ENCODE results near the gene SLC22A31.
"Not testable (repeated sequence)": the region's sequence is repeated elsewhere in the genome, so short reads cannot be mapped to it uniquely, and the experiment has no call there.

Gene SLC22A31

DNA sequence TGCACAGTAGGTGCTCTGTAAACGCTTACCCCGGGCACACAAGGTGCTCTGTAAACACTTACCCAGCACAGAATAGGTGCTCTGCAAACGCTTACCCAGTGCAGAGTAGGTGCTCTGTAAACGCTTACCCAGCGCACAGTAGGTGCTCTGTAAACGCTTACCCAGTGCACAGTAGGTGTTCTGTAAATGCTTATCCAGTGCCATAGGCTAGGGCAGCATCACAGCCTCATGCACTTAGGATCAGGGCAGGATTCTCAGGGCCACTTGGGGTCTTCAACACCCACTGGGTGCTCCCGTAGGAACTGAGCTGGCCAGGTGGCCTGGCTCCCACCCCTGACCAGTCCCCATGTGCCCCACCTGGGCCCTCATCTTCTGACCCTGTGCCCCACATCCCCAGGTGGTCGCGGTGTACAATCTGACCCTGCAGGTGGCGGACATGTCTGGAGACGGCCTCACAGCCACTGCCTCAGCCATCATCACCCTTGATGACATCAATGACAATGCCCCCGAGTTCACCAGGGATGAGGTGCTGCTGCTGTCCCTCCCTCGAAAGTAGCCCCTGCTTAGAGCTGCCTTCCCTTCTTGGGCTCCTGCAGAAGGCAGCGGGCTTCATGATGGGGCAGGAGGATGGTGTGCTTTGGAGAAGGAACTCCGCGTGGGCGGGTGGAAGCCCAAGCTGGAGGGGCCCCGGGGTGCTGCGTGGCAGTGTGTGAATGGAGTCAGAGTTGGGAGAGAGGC is 13.1 kb downstream of the SLC22A31 start:
- peak; percentile 38 for DNase-seq
- no peak overlapping the region for H3K4me3 ChIP-seq (ENCODE audit: low read depth, low read length)
- TF ChIP-seq, protein P1, sequence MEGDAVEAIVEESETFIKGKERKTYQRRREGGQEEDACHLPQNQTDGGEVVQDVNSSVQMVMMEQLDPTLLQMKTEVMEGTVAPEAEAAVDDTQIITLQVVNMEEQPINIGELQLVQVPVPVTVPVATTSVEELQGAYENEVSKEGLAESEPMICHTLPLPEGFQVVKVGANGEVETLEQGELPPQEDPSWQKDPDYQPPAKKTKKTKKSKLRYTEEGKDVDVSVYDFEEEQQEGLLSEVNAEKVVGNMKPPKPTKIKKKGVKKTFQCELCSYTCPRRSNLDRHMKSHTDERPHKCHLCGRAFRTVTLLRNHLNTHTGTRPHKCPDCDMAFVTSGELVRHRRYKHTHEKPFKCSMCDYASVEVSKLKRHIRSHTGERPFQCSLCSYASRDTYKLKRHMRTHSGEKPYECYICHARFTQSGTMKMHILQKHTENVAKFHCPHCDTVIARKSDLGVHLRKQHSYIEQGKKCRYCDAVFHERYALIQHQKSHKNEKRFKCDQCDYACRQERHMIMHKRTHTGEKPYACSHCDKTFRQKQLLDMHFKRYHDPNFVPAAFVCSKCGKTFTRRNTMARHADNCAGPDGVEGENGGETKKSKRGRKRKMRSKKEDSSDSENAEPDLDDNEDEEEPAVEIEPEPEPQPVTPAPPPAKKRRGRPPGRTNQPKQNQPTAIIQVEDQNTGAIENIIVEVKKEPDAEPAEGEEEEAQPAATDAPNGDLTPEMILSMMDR (IDR thresholded peaks at IDR 0.05; ENCODE audit: low read depth, low read length): no peak
- no peaks in the 10 kb centered on the region for H3K9me3 ChIP-seq
- H3K36me3 ChIP-seq: no peaks in the 10 kb centered on the region
- peaks cover 42% of the 10 kb centered on the region for H3K27me3 ChIP-seq
- no peaks in the 10 kb centered on the region for H3K4me1 ChIP-seq

DNA sequence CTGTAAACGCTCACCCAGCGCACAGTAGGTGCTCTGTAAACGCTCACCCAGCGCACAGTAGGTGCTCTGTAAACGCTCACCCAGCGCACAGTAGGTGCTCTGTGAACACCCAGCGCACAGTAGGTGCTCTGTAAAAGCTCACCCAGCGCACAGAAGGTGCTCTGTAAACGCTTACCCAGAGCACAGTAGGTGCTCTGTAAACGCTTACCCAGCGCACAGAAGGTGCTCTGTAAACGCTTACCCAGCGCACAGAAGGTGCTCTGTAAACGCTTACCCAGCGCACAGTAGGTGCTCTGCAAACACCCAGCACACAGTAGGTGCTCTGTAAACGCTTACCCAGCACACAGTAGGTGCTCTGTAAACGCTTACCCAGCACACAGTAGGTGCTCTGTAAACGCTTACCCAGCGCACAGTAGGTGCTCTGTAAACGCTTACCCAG is 13.7 kb downstream of the SLC22A31 start:
- H3K27me3 ChIP-seq: peaks cover 38% of the 10 kb centered on the region
- not testable (repeated sequence) for H3K36me3 ChIP-seq; H3K9me3 ChIP-seq; H3K4me1 ChIP-seq; H3K4me3 ChIP-seq (ENCODE audit: low read depth, low read length); DNase-seq

- DNase-seq; H3K9me3 ChIP-seq; H3K4me1 ChIP-seq; H3K36me3 ChIP-seq; H3K4me3 ChIP-seq (ENCODE audit: low read depth, low read length): not testable (repeated sequence)
- H3K27me3 ChIP-seq: peaks cover 32% of the 10 kb centered on the region
These were observed 14.3 kb downstream of the SLC22A31 start for GRCh38 chr16:89185887-89186592.

DNA sequence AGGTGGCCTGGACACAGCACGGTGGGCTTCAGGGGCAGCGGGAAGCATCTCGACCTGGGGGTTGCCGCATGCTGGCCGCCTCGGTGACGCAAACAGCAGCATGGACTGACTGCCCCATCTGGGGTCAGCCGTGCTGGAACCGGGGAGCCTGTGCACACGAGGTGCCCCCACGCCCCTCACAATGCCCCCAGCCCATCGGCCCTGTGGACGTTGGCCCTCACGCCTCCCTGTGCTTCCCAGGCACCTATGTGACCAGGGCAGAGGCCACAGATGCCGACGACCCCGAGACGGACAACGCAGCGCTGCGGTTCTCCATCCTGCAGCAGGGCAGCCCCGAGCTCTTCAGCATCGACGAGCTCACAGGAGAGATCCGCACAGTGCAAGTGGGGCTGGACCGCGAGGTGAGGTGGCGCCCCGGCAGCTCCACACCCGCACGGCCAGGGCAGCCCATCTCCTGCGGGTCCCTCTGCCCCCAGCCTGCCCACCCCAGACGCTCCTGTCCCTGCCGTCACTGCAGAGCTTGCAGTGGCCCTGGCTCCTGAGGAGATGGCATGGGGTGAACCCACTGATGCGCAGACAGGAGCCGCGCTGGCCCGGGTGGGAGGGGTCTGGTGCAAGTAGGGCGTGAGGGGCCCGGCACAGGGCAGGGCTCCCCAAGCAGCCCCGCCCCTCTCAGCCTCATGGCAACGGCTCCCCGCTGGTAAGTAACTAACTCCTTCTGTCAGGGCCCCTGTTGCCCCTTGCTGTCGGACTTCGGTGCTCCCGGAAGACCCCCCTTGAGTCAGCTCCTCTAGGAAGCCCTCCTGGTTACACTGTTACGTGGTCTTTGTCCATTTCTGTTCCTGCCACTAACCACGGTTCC is 15.2 kb downstream of the SLC22A31 start:
- H3K4me1 ChIP-seq: no peaks in the 10 kb centered on the region

DNA sequence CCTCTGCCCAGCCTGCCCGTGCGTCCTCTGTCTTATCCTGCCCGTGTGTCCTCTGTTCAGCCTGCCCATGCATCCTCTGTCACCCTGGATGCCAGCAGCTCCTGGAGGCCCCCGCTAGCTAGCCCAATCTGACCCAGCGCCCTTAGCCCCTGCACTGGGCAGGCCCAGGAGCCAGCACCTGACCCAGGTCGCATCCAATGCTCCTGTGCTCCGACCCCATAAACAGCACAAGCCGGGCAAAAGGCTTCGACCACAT is 15.7 kb downstream of the SLC22A31 start:
- no peak for DNase-seq
- Histone ChIP-seq H3K27me3 (peaks cover 32% of the 10 kb centered on the region), H3K4me1 (no peaks in the 10 kb centered on the region), H3K9me3 (no peaks in the 10 kb centered on the region), H3K4me3 (ENCODE audit: low read depth, low read length) (no peak overlapping the region), H3K36me3 (no peaks in the 10 kb centered on the region)
- TF ChIP-seq, protein P1 (IDR thresholded peaks at IDR 0.05; ENCODE audit: low read depth, low read length): no peak

More for the DNA sequence above, 15.2 kb downstream of the SLC22A31 start:
- TF ChIP-seq, protein P1 (IDR thresholded peaks at IDR 0.05; ENCODE audit: low read depth, low read length): no peak
- H3K9me3 ChIP-seq: no peaks in the 10 kb centered on the region
- H3K27me3 ChIP-seq: peaks cover 29% of the 10 kb centered on the region
- H3K36me3 ChIP-seq: no peaks in the 10 kb centered on the region
- peak; percentile 16 for DNase-seq
- no peak overlapping the region for H3K4me3 ChIP-seq (ENCODE audit: low read depth, low read length)

DNA sequence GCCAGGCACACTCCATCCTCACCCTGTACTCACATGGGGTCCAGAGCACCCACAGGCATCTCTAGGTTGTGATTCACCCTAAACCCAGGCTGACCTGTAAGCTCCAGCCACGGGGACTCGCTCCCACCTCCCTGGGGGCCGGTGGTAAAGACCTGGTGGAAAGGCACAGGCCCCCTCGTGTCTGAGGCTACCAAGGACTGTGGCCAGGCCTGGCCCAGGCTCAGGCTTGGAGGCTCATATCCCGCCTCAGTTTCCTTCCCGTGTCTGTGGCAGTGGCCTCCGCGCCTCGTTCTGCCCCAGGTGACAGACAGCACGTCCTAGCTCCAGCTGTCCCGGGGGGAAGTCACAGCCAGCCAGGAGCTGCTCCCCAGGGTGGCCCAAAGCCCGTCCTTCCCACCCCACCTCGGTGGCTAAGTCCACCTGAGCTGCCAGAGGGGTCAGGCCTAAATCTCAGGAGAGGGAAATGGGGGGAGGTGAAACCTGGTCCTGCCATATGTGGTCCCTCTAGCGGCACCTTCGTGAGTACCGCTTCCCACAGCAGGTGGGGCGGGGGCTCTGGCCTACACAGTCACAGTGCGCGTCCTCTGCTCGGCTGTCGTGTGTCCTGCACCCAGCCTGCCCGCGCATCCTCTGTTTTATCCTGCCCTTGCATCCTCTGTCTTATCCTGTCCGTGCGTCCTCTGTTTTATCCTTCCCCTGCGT is 16.2 kb downstream of the SLC22A31 start:
- TF ChIP-seq, protein P1 (IDR thresholded peaks at IDR 0.05; ENCODE audit: low read depth, low read length): no peak
- Histone ChIP-seq H3K36me3 (no peaks in the 10 kb centered on the region), H3K9me3 (no peaks in the 10 kb centered on the region), H3K4me1 (no peaks in the 10 kb centered on the region), H3K4me3 (ENCODE audit: low read depth, low read length) (no peak overlapping the region), H3K27me3 (peaks cover 37% of the 10 kb centered on the region)
- DNase-seq: no peak

Measured in BE2C (cell line).